Activated CD4-positive, CD25-positive, alpha-beta regulatory T cell treated with anti-CD3 and anti-CD28 coated beads, Interleukin-2, amount 50 U/mL, for 72 hours (primary cell): ENCODE measurements around the gene TXNDC2.

Source experiments
- DNase-seq: peaks from one replicate; pipeline ENCODE4 v3.0.0; 2021

TXNDC2 gene

DNA sequence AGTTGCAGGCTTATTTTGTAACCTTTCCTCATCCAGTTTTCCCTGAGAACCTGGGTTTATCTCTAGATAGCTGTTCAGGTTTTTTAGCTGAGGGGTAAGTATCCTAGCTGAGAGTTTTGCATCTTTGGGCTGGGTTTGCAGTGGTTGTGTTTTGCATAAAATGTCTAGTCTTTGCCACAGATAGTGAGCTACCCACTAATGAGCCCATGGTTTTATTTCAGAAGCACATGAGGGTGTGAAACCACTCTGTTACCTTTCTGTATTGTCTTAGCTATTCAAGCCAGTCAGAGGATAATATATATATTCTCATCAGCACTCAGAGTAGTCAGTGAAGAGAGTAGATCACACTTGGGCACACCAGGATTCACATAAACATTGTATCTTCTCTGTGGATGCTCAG, 24.6 kb upstream of the TXNDC2 start:
- DNase-seq, result no peak

DNA sequence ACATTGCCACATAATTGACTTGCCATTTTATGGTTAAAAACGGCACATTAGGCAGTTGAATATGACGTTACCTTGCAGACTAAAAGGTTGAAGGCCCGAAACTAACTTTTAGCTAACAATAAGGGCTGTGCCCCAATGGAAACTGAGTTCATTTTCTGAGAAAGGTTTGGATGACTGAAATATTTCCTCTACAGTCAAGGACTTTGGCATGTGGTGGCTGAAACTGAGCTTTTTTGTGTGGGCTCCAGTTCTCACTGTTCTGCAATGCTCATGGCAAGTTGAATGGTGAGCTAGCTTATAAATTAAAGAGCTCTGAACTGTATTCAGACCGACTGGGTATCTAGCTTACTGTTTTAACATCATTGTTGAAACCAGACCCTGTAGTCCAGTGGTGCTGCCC, 23.8 kb upstream of the TXNDC2 start:
- DNase-seq, result no peak

DNA sequence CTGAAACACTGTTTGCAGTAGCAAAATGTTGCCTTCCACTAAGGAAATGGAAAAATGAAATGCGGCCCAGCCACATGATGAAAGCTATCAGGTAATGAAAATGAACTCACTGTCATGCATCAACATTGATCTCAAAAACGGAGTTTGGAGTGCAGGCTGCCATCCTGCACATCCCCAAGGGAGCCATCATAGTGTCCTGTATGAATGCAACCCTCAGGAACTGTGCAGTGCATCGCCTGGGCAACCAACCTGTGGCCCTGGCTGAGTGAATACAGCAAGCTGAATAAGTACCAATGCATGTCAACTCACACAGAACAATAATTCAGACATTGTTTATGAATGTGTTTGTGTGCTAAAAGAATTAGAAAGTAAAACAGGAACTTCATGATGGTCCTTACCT, 23.1 kb upstream of the TXNDC2 start:
- DNase-seq, result no peak

DNA sequence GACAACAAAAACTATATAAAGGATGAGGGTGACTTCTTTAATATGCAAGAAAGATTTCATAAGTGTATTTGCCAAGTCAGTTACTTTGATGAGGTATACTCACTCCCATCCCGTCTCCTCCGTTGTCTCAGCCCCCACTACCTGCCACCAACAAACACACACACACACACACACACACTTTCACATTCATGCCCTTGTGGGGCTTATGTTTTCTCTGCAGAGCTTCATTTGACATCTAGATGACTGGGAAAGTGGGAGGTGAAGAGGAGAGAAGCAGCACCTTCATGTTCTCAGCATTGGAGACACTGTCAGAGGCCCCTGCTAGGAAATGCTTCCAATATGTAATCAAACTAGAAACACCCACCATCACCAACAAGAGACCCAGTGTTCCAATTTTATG, 22.5 kb upstream of the TXNDC2 start:
- DNase-seq, result no peak

- no peak for DNase-seq
These were observed 19.8 kb upstream of the TXNDC2 start for GRCh38 chr18:9865764-9866490.

DNA sequence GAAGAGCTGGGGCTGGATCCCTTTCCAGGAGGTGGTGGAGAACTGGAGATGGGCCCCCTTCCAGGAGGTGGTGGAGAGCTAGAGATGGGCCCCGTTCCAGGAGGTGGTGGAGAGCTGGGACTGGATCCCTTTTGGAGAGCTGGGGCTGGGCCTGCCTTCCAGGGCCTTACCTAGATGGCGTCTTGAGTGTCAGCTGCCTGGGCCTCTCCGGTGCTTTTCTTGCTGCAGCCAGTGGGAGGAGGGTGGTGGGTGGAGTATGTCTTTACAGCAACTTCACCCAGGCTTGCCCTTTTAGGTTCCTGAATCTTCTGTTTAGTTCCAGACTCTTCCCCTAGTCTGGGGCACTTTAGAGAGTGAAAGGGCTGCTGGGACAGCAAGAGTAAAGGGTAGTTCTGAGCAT, 19.1 kb upstream of the TXNDC2 start:
- DNase-seq, result no peak

DNA sequence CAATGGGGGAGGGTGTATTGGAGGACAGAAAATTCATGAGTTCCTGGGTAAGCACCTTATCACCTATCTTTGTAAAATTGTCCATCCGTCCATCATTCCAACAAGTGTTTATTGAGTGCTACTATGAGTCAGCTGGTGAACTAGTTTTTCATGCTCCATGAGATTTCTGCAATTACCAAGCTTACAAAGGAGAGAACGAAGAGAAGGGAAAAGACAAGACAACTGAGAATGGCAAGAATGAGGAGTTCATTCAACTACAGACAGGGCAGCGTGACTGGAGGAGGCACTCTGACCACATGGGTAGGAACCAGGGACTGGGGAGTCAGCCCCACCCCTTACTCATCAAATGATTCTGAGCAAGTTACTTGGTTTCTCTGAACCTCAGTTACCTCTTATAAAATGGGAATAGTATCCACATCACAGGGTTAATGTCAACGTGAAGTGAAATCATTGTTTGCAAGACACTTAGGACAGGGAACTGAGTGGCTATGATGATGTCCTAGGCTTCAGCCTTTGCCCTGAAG, 18.6 kb upstream of the TXNDC2 start:
- no peak for DNase-seq

- no peak for DNase-seq
These were observed 16.7 kb upstream of the TXNDC2 start for GRCh38 chr18:9868857-9869714.

- DNase-seq, result no peak
These were observed 15.9 kb upstream of the TXNDC2 start for GRCh38 chr18:9869715-9870430.

DNA sequence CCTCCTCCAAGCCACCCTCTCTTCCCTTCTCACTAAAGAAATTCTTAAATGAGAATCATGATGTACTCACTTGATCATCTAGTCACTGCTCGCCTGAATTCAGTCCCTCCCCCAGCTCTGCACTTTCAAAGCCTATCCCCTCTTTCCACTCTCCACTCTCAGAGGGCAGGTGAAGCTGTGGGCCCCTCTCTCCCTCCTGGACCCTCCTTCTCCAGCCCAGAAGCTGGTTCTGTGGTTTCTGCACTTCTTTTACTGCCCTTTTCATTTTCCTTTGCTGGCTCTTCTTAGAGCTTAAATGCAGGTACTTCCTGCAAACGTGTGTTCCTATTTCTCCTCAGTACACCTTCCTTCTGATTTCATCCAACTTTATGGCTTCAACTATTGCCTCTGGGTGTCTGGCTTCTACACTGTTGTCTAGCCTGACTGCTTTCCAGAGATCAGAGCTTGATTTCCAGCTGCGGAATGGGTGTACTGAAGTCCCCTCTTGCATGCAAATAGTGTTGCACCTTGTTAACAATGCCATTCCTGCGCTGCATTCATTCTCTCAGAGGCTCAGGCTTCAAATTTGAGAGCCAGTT, 15.3 kb upstream of the TXNDC2 start:
- no peak for DNase-seq

- no peak for DNase-seq
These were observed 14.5 kb upstream of the TXNDC2 start for GRCh38 chr18:9871244-9871746.

DNA sequence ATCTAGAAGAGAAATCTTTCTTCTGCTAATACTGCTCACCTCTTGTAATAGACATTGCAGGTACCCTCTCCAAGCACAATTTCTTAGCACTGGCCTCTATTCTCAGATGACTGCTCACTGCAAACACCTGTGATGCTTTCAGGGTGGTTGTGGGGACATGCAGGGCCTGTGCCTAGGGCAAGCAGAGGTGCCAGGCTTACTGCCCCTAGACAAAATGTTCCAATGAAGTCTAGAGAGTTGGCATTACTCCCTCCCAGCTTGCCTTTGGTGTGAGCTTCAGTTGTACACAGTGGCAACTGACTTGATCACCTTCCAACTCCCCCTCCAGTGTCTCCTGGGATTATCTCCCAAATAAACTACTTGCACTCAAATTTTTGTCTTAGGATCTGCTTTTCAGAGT, 12.9 kb upstream of the TXNDC2 start:
- no peak for DNase-seq

GRCh38 chr18:9874728-9875127, 11.0 kb upstream of the TXNDC2 start:
- DNase-seq, result no peak

GRCh38 chr18:9876212-9876866, 9.4 kb upstream of the TXNDC2 start:
- DNase-seq, result no peak

GRCh38 chr18:9876867-9877654, 8.7 kb upstream of the TXNDC2 start:
- no peak for DNase-seq

GRCh38 chr18:9877655-9878014, 8.1 kb upstream of the TXNDC2 start:
- DNase-seq, result no peak

GRCh38 chr18:9878095-9878494, 7.7 kb upstream of the TXNDC2 start:
- no peak for DNase-seq

- no peak for DNase-seq
These were observed 7.0 kb upstream of the TXNDC2 start for GRCh38 chr18:9878783-9879242.

- DNase-seq, result no peak
These were observed 1.7 kb upstream of the TXNDC2 start for GRCh38 chr18:9884090-9884489.

DNA sequence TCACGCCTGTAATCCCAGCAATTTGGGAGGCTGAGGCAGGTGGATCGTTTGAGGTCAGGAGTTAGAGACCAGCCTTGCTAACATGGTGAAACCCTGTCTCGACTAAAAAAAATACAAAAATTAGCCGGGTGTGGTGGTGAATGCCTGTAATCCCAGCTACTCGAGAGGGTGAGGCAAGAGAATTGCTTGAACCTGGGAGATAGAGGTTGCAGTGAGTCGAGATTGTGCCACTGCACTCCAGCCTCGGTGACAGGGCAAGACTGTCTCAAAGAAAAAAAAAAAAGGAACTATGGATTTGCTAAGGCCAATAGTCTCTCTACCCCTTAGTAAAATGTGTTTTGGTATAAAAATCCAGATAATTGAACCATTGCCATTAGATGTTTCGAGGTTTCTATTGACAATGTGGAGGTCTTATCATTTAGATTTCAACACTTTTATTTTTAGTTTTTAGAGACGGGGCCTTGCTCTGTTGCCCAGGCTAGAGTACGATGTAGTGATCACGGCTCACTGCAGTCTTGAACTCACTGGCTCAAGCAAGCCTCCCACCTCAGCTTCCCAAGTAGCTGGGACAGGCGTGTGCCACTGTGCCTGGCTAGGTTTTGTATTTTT, 1.1 kb upstream of the TXNDC2 start:
- no peak for DNase-seq

DNA sequence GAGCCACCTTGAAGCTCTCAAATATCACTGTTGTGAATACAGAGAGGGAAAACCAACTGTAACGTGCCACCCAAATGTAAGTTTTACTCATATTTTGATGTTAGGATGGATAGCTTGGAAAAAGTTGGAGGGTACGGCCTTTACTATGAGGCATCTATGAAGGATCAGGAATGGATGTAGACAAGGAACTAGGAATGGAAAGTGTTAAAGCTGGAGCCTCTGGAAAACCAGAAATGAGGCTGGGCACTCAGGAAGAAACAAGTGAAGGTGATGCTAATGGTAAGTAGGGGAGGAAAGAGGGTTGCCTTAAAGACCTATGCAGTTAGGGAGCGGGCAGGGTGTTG, 204 bp downstream of the TXNDC2 start:
- DNase-seq, result no peak
